HepG2 (cell line): Measurements from ENCODE around the gene SLC9A5. TPM values are rescaled to one million over a fixed set of nuclear protein-coding genes. Genes with fewer than 3 reads are reported as not detected.

Source experiments
- ATAC-seq: fragments of 200-7000 bp; cut with Tn5 transposase; 3 replicates; pipeline ENCODE4 v1.9.1; 2020; ENCODE audit warnings: mild to moderate bottlenecking, moderate library complexity
- BruUV-seq: library from RNA; stranded (reverse); fragments of 400-500 nt; replicated peaks from 2 replicates; lab custom pipeline; 2021; lab: Mats Ljungman, UMichigan
- CTCF ChIA-PET: fragments of 300-600 bp; formaldehyde crosslinking; extraction: SDS; loops from one replicate; lab custom pipeline; 2021; ENCODE audit warnings: low total read pairs, inconsistent platforms, low intra/inter-chr PET ratio; lab: Yijun Ruan, JAX
- POLR2A ChIA-PET: fragments of 350-600 bp; sonication (Branson Sonifier 250); formaldehyde crosslinking; loops from one replicate; lab custom pipeline; 2020; ENCODE audit warnings: antibody characterized with exemption, inconsistent platforms; lab: Yijun Ruan, JAX
- DNase-seq: peaks from one replicate; pipeline ENCODE4 v3.0.0-alpha.2; 2015; ENCODE audit warnings: low spot score
- FAIRE-seq: peaks from 3 replicates; lab custom pipeline; 2011; peaks lifted over from hg19 to GRCh38; lab: Jason Lieb, UNC
- H2AFZ ChIP-seq: one replicate; pipeline ENCODE4 v1.6.1; 2011; ENCODE audit warnings: low read length, inconsistent platforms
- H3K27ac ChIP-seq: fragments of 300-600 bp; 3 replicates; pipeline ENCODE4 v1.8.0; 2011; ENCODE audit warnings: mixed run types, mild to moderate bottlenecking, mixed read lengths, low read length, inconsistent platforms; ENCODE audit not compliant: insufficient read depth; ENCODE audit errors: extremely low read length
- H3K27me3 ChIP-seq, 2 experiments: fragments of 200-600 bp in 1 of 2; 2 replicates in 1 of 2; 3 replicates in 1 of 2; pipeline versions ENCODE4 v1.6.0 to v1.8.0; 2011; ENCODE audit warnings: low read length in 2 of 2, mild to moderate bottlenecking in 2 of 2, moderate library complexity in 2 of 2, inconsistent platforms in 1 of 2; ENCODE audit not compliant: insufficient read depth in 2 of 2, control insufficient read depth in 1 of 2
- H3K36me3 ChIP-seq, 2 experiments: fragments of 200-600 bp in 1 of 2; replicated peaks in 1 of 2; 2 replicates in 1 of 2; 3 replicates in 1 of 2; pipeline versions ENCODE4 v1.5.1 to v1.8.0; 2011; ENCODE audit warnings: low read length in 2 of 2, inconsistent platforms in 1 of 2; ENCODE audit not compliant: insufficient read depth in 2 of 2, control insufficient read depth in 1 of 2
- H3K4me1 ChIP-seq: 2 replicates; pipeline ENCODE4 v1.5.1; 2012; ENCODE audit warnings: low read length, inconsistent platforms; ENCODE audit not compliant: insufficient read depth
- H3K4me2 ChIP-seq: 2 replicates; pipeline ENCODE4 v1.6.0; 2011; ENCODE audit warnings: low read depth, low read length, inconsistent platforms
- H3K4me3 ChIP-seq, 3 experiments: fragments of 200-600 bp in 1 of 3; sonication (generic), shearing (Covaris generic) in 1 of 3; replicated peaks in 1 of 3; 2 replicates each; pipeline ENCODE4 v1.5.1; 2011 to 2016; ENCODE audit warnings: low read length in 3 of 3, inconsistent platforms in 2 of 3, low read depth in 2 of 3, mild to moderate bottlenecking in 2 of 3, control low read depth in 1 of 3, mixed read lengths in 1 of 3; ENCODE audit not compliant: insufficient read depth in 1 of 3
- H3K79me2 ChIP-seq: one replicate; pipeline ENCODE4 v1.6.1; 2011; ENCODE audit warnings: low read length, inconsistent platforms; ENCODE audit not compliant: insufficient read depth
- H3K9ac ChIP-seq: 2 replicates; pipeline ENCODE4 v1.6.0; 2011; ENCODE audit warnings: mild to moderate bottlenecking, low read depth, low read length, inconsistent platforms; ENCODE audit not compliant: insufficient read depth
- H3K9me3 ChIP-seq: 2 replicates; pipeline ENCODE4 v1.5.1; 2012; ENCODE audit warnings: mild to moderate bottlenecking, low read length
- H4K20me1 ChIP-seq: 2 replicates; pipeline ENCODE4 v1.6.0; 2011; ENCODE audit warnings: inconsistent platforms, mild to moderate bottlenecking, low read length, moderate library complexity; ENCODE audit not compliant: insufficient read depth
- ARHGAP35 ChIP-seq: sonication (generic); formaldehyde crosslinking; IDR thresholded peaks from 2 replicates; pipeline ENCODE4 v1.9.0; 2022; ENCODE audit warnings: mild to moderate bottlenecking, inconsistent platforms, moderate library complexity, missing genetic modification reagents, borderline replicate concordance
- CBX2 ChIP-seq, 2 experiments: fragments of 200-600 bp in 1 of 2; sonication (generic); formaldehyde crosslinking in 1 of 2; IDR thresholded peaks; 2 replicates each; pipeline versions ENCODE4 v1.7.0 to v1.8.1; 2018 to 2022; ENCODE audit warnings: low read depth in 2 of 2, low read length in 1 of 2, mild to moderate bottlenecking in 1 of 2, missing genetic modification reagents in 1 of 2
- CREBL2 ChIP-seq: sonication (generic); formaldehyde crosslinking; IDR thresholded peaks from 2 replicates; pipeline ENCODE4 v1.8.1; 2023; ENCODE audit warnings: missing genetic modification reagents, mild to moderate bottlenecking, borderline replicate concordance
- KDM4B ChIP-seq: sonication (generic); formaldehyde crosslinking; IDR thresholded peaks from 2 replicates; pipeline ENCODE4 v1.4.0; 2020; ENCODE audit warnings: missing genetic modification reagents
- KIAA2018 ChIP-seq: sonication (generic); formaldehyde crosslinking; IDR thresholded peaks from 2 replicates; pipeline ENCODE4 v1.5.0; 2020; ENCODE audit warnings: mild to moderate bottlenecking, missing genetic modification reagents, borderline replicate concordance
- MYNN ChIP-seq: sonication (generic); formaldehyde crosslinking; IDR thresholded peaks from 2 replicates; pipeline ENCODE4 v1.4.0; 2020; ENCODE audit warnings: mild to moderate bottlenecking, low read depth, missing genetic modification reagents
- SOX6 ChIP-seq, 2 experiments: fragments of 450-650 bp in 1 of 2; sonication (generic) in 1 of 2; formaldehyde crosslinking in 1 of 2; IDR thresholded peaks; 2 replicates each; pipeline versions ENCODE4 v1.4.0 to v1.6.1; 2017 to 2020; ENCODE audit warnings: antibody characterized with exemption in 1 of 2, mild to moderate bottlenecking in 1 of 2, missing genetic modification reagents in 1 of 2
- SP2 ChIP-seq: sonication (generic); formaldehyde crosslinking; IDR thresholded peaks from 2 replicates; pipeline ENCODE4 v1.5.1; 2020; ENCODE audit warnings: mild to moderate bottlenecking, missing genetic modification reagents
- ZBTB44 ChIP-seq: sonication (generic); formaldehyde crosslinking; IDR thresholded peaks from 2 replicates; pipeline ENCODE4 v1.4.0; 2020; ENCODE audit warnings: missing genetic modification reagents
- ZFAT ChIP-seq: sonication (generic); formaldehyde crosslinking; conservative IDR thresholded peaks from 2 replicates; pipeline ENCODE4 v1.8.1; 2023; ENCODE audit warnings: missing genetic modification reagents, inconsistent platforms
- ZNF232 ChIP-seq: sonication (generic); formaldehyde crosslinking; IDR thresholded peaks from 2 replicates; pipeline ENCODE4 v1.4.0; 2020; ENCODE audit warnings: missing genetic modification reagents, borderline replicate concordance
- ZNF251 ChIP-seq: sonication (generic); formaldehyde crosslinking; IDR thresholded peaks from 2 replicates; pipeline ENCODE4 v1.9.0; 2021; ENCODE audit warnings: mild to moderate bottlenecking, missing genetic modification reagents
- ZNF674 ChIP-seq: sonication (generic); formaldehyde crosslinking; IDR thresholded peaks from 2 replicates; pipeline ENCODE4 v1.5.0; 2020; ENCODE audit warnings: low read depth, mild to moderate bottlenecking, missing genetic modification reagents
- WGBS: methylation state at CpG from one replicate; pipeline ENCODE4 v1.1.6; 2017; ENCODE audit warnings: low lambda C conversion rate; 5-methylcytosine and 5-hydroxymethylcytosine counted together
- in situ Hi-C: cut with HindIII; loops from 2 replicates; pipeline ENCODE4 v1.10.0; 2017; ENCODE audit warnings: low pct_unique_long_range_greater_than_20kb; ENCODE audit not compliant: extremely low pct_ligation_motif_present
- intact Hi-C: fragments of 100-400 bp; cut with micrococcal nuclease; formaldehyde crosslinking; loops from one replicate; pipeline ENCODE4 v1.10.0; 2022; ENCODE audit not compliant: unreplicated experiment
- polyA plus RNA-seq, 8 experiments: library from polyadenylated mRNA; depleted of rRNA in 3 of 8; stranded (reverse) in 7 of 8; unstranded in 1 of 8; fragments of >200 nt; fragmentation: Illumina TruSeq in 4 of 8; extraction: Trizol in 4 of 8; gene quantifications; 2 replicates each; pipeline versions ENCODE4 v1.2.1 to v1.2.3, GENCODE V29; 2011 to 2016; ENCODE audit warnings: low read depth in 4 of 8, missing spikeins in 1 of 8, mixed read lengths in 1 of 8; ENCODE audit not compliant: insufficient read depth in 1 of 8
- total RNA-seq, 5 experiments: library from RNA; depleted of rRNA; stranded (reverse); fragments of >200 nt; fragmentation: Illumina TruSeq; extraction: Trizol; gene quantifications; 2 replicates each; pipeline ENCODE4 v1.2.3, GENCODE V29; 2016; ENCODE audit warnings: low read depth in 1 of 5

Gene SLC9A5
- total and polyA plus RNA-seq, 2 of the 13 experiments (the other 11 are each of a cell fraction or from before 2014, with no cell fraction given): 0.58 to 1.4 TPM

- TF ChIP-seq SOX6 (IDR thresholded peaks at IDR 0.05) (no peak), SOX6 (CRISPR knock-in tag; IDR thresholded peaks at IDR 0.05) (no peak), SP2 (CRISPR knock-in tag) (no peak), KIAA2018 (CRISPR knock-in tag) (no peak)
These were observed 47.6 kb downstream of the SLC9A5 start (continued) for GRCh38 chr16:67296420-67296819.

GRCh38 chr16:67298277-67298676 is 49.5 kb downstream of the SLC9A5 start:
- Histone ChIP-seq H3K36me3 (no peaks in the 10 kb centered on the region), H3K4me2 (no peak overlapping the region), H2AFZ (no peak overlapping the region), H4K20me1 (no peaks in the 10 kb centered on the region), H3K4me3 (no peak overlapping the region), H3K79me2 (no peaks in the 10 kb centered on the region), H3K27me3 (peaks cover 2 to 62% of the 10 kb centered on the region in 2 experiments; a peak in 4 of 5 replicates), H3K9ac (no peak overlapping the region), H3K9me3 (no peaks in the 10 kb centered on the region), H3K27ac (no peak overlapping the region), H3K4me1 (no peaks in the 10 kb centered on the region)
- FAIRE-seq (no peak), ATAC-seq (no peak), DNase-seq (no peak)
- 67% methylated on average over 9 of the region's 9 CpGs for WGBS
- CTCF ChIA-PET: no interaction called here
- in situ Hi-C loops (no loop called here), intact Hi-C loops (no loop called here)
- no TSS peak for BruUV-seq
- POLR2A ChIA-PET: no interaction called here
- no peak for TF ChIP-seq MYNN (CRISPR knock-in tag)
- no peak for TF ChIP-seq ZFAT
- no peak for TF ChIP-seq CREBL2 (CRISPR knock-in tag)
- no peak for TF ChIP-seq ZNF251 (CRISPR knock-in tag)
- TF ChIP-seq CBX2 (IDR thresholded peaks at IDR 0.05; ENCODE audit: low read depth, low read length): no peak
- no peak for TF ChIP-seq CBX2 (CRISPR knock-in tag; IDR thresholded peaks at IDR 0.05; ENCODE audit: low read depth)
- TF ChIP-seq ARHGAP35 (CRISPR knock-in tag): no peak
- no peak for TF ChIP-seq ZBTB44 (CRISPR knock-in tag)
- TF ChIP-seq ZNF232 (CRISPR knock-in tag): no peak
- TF ChIP-seq ZNF674: no peak
- no peak for TF ChIP-seq KDM4B (CRISPR knock-in tag)
